H1 (cell line): ENCODE data around the gene OAT. TPM values are rescaled to one million over a fixed set of nuclear protein-coding genes. Genes with fewer than 3 reads are reported as not detected.

Experiments
- CEBPB ChIP-seq: IDR thresholded peaks from 2 replicates; pipeline ENCODE4 v1.6.1; 2012; ENCODE audit warnings: low read depth, low read length
- CHD1 ChIP-seq: IDR thresholded peaks from 2 replicates; pipeline ENCODE4 v1.6.1; 2012; ENCODE audit warnings: low read depth, low read length, improper control_type of control experiment
- HDAC6 ChIP-seq: IDR thresholded peaks from one replicate; pipeline ENCODE4 v1.7.1; 2012; ENCODE audit warnings: low read depth, mild to moderate bottlenecking, inconsistent platforms, low read length, moderate library complexity
- JUN ChIP-seq: IDR thresholded peaks from 2 replicates; pipeline ENCODE4 v1.6.1; 2011; ENCODE audit warnings: low read depth, mild to moderate bottlenecking, improper control_type of control experiment, low read length
- KDM1A ChIP-seq: fragments of 200-600, 300-600 bp; sonication (generic); IDR thresholded peaks from 2 replicates; pipeline ENCODE4 v1.7.1; 2016; ENCODE audit warnings: mild to moderate bottlenecking, low read length, borderline replicate concordance
- POLR2A ChIP-seq, 2 experiments: IDR thresholded peaks; 1 replicate in 1 of 2; 2 replicates in 1 of 2; pipeline ENCODE4 v1.6.1; 2011; ENCODE audit warnings: low read depth in 2 of 2, low read length in 2 of 2, mild to moderate bottlenecking in 2 of 2; ENCODE audit errors: control extremely low read depth in 1 of 2
- RXRA ChIP-seq: IDR thresholded peaks from 2 replicates; pipeline ENCODE4 v1.6.1; 2011; ENCODE audit warnings: low read depth, mild to moderate bottlenecking, low read length, moderate library complexity; ENCODE audit not compliant: insufficient read depth
- SIX5 ChIP-seq: IDR thresholded peaks from 2 replicates; pipeline ENCODE4 v1.6.1; 2011; ENCODE audit warnings: mild to moderate bottlenecking, low read depth, low read length
- SP1 ChIP-seq: IDR thresholded peaks from 2 replicates; pipeline ENCODE4 v1.6.1; 2011; ENCODE audit warnings: low read depth, low read length
- TBP ChIP-seq: IDR thresholded peaks from 2 replicates; pipeline ENCODE4 v1.6.1; 2011; ENCODE audit warnings: low read depth, low read length, improper control_type of control experiment
- TCF12 ChIP-seq: IDR thresholded peaks from 2 replicates; pipeline ENCODE4 v1.6.1; 2011; ENCODE audit warnings: low read depth, mild to moderate bottlenecking, low read length
- TEAD4 ChIP-seq: IDR thresholded peaks from 2 replicates; pipeline ENCODE4 v1.6.1; 2012; ENCODE audit warnings: low read depth, low read length, inconsistent platforms, mixed read lengths
- YY1 ChIP-seq: IDR thresholded peaks from 2 replicates; pipeline ENCODE4 v1.6.1; 2011; ENCODE audit warnings: low read depth, mild to moderate bottlenecking, low read length
- ZNF274 ChIP-seq: IDR thresholded peaks from 2 replicates; pipeline ENCODE4 v1.7.0; 2012; ENCODE audit warnings: low read length, borderline replicate concordance; ENCODE audit errors: extremely low read depth
- polyA plus RNA-seq, 7 experiments: library from polyadenylated mRNA; depleted of rRNA in 3 of 7; stranded (reverse) in 5 of 7; unstranded in 2 of 7; fragments of >200 nt in 5 of 7; fragments of 200-250 nt in 2 of 7; gene quantifications; 1 replicate in 5 of 7; 2 replicates in 1 of 7; 4 replicates in 1 of 7; pipeline versions ENCODE4 v1.2.1 to v1.2.3, GENCODE V29; 2011 to 2013; ENCODE audit warnings: missing spikeins in 2 of 7, mixed read lengths in 2 of 7
- total RNA-seq: library from RNA; stranded (reverse); fragmentation: NEBNext Ultra II Directional; extraction: Animal tissue kit (Norgen Biotek cat#: 25700); gene quantifications from 2 replicates; pipeline ENCODE4 v1.2.1, GENCODE V29; 2021
- TF ChIP-seq, protein P1 (sequence below): IDR thresholded peaks from 2 replicates; pipeline ENCODE4 v1.6.1; 2012; ENCODE audit warnings: inconsistent platforms
- TF ChIP-seq, protein P2 (sequence below), 3 experiments: IDR thresholded peaks; 1 replicate in 2 of 3; 2 replicates in 1 of 3; pipeline versions ENCODE4 v1.5.1 to v1.6.1; 2011; ENCODE audit warnings: low read length in 3 of 3, mild to moderate bottlenecking in 3 of 3, inconsistent platforms in 2 of 3, low read depth in 1 of 3, moderate library complexity in 1 of 3; ENCODE audit not compliant: insufficient read depth in 1 of 3; ENCODE audit errors: control extremely low read depth in 1 of 3

OAT gene
- total and polyA plus RNA-seq, 2 of the 8 experiments (the other 6 are each of a cell fraction or from before 2014, with no cell fraction given), result 67.8 to 121 TPM

DNA sequence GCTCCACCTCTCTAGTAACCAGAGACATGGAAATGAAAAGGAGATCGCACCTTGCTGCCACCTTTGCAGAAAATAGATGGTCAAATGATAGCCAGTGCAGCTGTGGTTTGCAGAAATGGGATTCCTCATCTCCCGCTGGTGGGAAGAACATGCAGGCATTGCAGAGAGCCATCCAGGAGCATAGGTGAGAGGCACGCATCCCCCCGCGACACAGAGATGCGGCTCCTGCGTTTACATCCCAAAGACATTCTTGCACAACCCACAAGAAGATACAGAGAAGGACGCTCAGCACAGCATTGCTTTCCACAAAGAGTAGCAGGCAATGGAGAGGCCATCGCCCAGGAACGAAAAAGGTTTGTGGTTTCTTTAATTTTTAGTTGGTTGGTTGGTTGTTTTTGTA is 56.2 kb downstream of the OAT start (continued):
- TF ChIP-seq, protein P1, sequence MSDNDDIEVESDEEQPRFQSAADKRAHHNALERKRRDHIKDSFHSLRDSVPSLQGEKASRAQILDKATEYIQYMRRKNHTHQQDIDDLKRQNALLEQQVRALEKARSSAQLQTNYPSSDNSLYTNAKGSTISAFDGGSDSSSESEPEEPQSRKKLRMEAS, result no peak
- TF ChIP-seq, protein P2, sequence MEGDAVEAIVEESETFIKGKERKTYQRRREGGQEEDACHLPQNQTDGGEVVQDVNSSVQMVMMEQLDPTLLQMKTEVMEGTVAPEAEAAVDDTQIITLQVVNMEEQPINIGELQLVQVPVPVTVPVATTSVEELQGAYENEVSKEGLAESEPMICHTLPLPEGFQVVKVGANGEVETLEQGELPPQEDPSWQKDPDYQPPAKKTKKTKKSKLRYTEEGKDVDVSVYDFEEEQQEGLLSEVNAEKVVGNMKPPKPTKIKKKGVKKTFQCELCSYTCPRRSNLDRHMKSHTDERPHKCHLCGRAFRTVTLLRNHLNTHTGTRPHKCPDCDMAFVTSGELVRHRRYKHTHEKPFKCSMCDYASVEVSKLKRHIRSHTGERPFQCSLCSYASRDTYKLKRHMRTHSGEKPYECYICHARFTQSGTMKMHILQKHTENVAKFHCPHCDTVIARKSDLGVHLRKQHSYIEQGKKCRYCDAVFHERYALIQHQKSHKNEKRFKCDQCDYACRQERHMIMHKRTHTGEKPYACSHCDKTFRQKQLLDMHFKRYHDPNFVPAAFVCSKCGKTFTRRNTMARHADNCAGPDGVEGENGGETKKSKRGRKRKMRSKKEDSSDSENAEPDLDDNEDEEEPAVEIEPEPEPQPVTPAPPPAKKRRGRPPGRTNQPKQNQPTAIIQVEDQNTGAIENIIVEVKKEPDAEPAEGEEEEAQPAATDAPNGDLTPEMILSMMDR (IDR thresholded peaks at IDR 0.05; ENCODE audit: control extremely low read depth in 1 of 3, insufficient read depth in 1 of 3, low read depth in 1 of 3, low read length in 3 of 3), result no peak
- TF ChIP-seq TEAD4, result peak; percentile 53; the same call in 1 of the 2 replicates
- no peak for TF ChIP-seq TBP
- no peak for TF ChIP-seq RXRA
- no peak for TF ChIP-seq ZNF274
- no peak for TF ChIP-seq POLR2A (IDR thresholded peaks at IDR 0.05; ENCODE audit: control extremely low read depth in 1 of 2, low read depth in 2 of 2, low read length in 2 of 2)
- no peak for TF ChIP-seq KDM1A
- TF ChIP-seq SIX5, result no peak
- TF ChIP-seq YY1, result no peak
- peak; percentile 81; the same call in 1 of the 2 replicates for TF ChIP-seq CEBPB
- TF ChIP-seq SP1, result 0 out of 2 replicates have a peak, but pooled peaks have one; percentile 8
- TF ChIP-seq TCF12, result 0 out of 2 replicates have a peak, but pooled peaks have one; percentile 19
- no peak for TF ChIP-seq CHD1
- no peak for TF ChIP-seq JUN
- TF ChIP-seq HDAC6, result no peak
